ENCODE results near the gene RIT2.

RIT2 gene

GRCh38 chr18:42891705-42892104, 223.8 kb downstream of the RIT2 start:
- H3K4me3 ChIP-seq (ENCODE audit: low read length) = no peak overlapping the region
- H3K9me3 ChIP-seq (ENCODE audit: insufficient read depth, low read length) = no peaks in the 10 kb centered on the region
- no peaks in the 10 kb centered on the region for H3K27me3 ChIP-seq (ENCODE audit: low read depth, low read length)
- no peaks in the 10 kb centered on the region for H3K36me3 ChIP-seq (replicated peaks; ENCODE audit: low read depth, low read length)
- no peak overlapping the region for H3K9ac ChIP-seq (ENCODE audit: low read length)
- no peak for TF ChIP-seq CTCF (IDR thresholded peaks at IDR 0.05; ENCODE audit: low read depth, low read length)
- no peak for TF ChIP-seq EZH2phosphoT487 (IDR thresholded peaks at IDR 0.05; ENCODE audit: low read depth)
- H3K4me2 ChIP-seq (ENCODE audit: low read length) = no peak overlapping the region
- no peaks in the 10 kb centered on the region for H3K79me2 ChIP-seq (ENCODE audit: low read length)
- no peaks in the 10 kb centered on the region for H4K20me1 ChIP-seq (ENCODE audit: insufficient read depth, low read length)
- H3K27ac ChIP-seq (ENCODE audit: low read length) = no peak overlapping the region
- H3K4me1 ChIP-seq (ENCODE audit: low read length) = peaks cover 6% of the 10 kb centered on the region
- H2AFZ ChIP-seq (ENCODE audit: low read depth, low read length) = no peak overlapping the region

- H3K4me1 ChIP-seq (ENCODE audit: low read length) = peaks cover 17% of the 10 kb centered on the region
- H3K4me2 ChIP-seq (ENCODE audit: low read length) = no peak overlapping the region
- no peaks in the 10 kb centered on the region for H3K36me3 ChIP-seq (replicated peaks; ENCODE audit: low read depth, low read length)
- H3K9me3 ChIP-seq (ENCODE audit: insufficient read depth, low read length) = 0 out of 2 replicates have a peak, but pooled peaks cover 6% of the 10 kb centered on the region
- no peak overlapping the region for H3K27ac ChIP-seq (ENCODE audit: low read length)
- 0 out of 2 replicates have a peak overlapping the region, but pooled peaks have one; percentile 15 for H2AFZ ChIP-seq (ENCODE audit: low read depth, low read length)
- no peaks in the 10 kb centered on the region for H3K79me2 ChIP-seq (ENCODE audit: low read length)
- H3K27me3 ChIP-seq (ENCODE audit: low read depth, low read length) = no peaks in the 10 kb centered on the region
- no peak overlapping the region for H3K9ac ChIP-seq (ENCODE audit: low read length)
- TF ChIP-seq EZH2phosphoT487 (IDR thresholded peaks at IDR 0.05; ENCODE audit: low read depth) (no peak), CTCF (IDR thresholded peaks at IDR 0.05; ENCODE audit: low read depth, low read length) (no peak)
- no peak overlapping the region for H3K4me3 ChIP-seq (ENCODE audit: low read length)
- no peaks in the 10 kb centered on the region for H4K20me1 ChIP-seq (ENCODE audit: insufficient read depth, low read length)
These were observed 232.3 kb downstream of the RIT2 start for GRCh38 chr18:42883169-42883568.

GRCh38 chr18:42882122-42882521, 233.4 kb downstream of the RIT2 start:
- H3K4me3 ChIP-seq (ENCODE audit: low read length) = no peak overlapping the region
- H3K79me2 ChIP-seq (ENCODE audit: low read length) = no peaks in the 10 kb centered on the region
- no peak overlapping the region for H3K27ac ChIP-seq (ENCODE audit: low read length)
- TF ChIP-seq CTCF (IDR thresholded peaks at IDR 0.05; ENCODE audit: low read depth, low read length) = no peak
- TF ChIP-seq EZH2phosphoT487 (IDR thresholded peaks at IDR 0.05; ENCODE audit: low read depth) = no peak
- 0 out of 2 replicates have a peak, but pooled peaks cover 6% of the 10 kb centered on the region for H3K9me3 ChIP-seq (ENCODE audit: insufficient read depth, low read length)
- no peak overlapping the region for H2AFZ ChIP-seq (ENCODE audit: low read depth, low read length)
- no peak overlapping the region for H3K9ac ChIP-seq (ENCODE audit: low read length)
- H3K27me3 ChIP-seq (ENCODE audit: low read depth, low read length) = no peaks in the 10 kb centered on the region
- H4K20me1 ChIP-seq (ENCODE audit: insufficient read depth, low read length) = no peaks in the 10 kb centered on the region
- H3K36me3 ChIP-seq (replicated peaks; ENCODE audit: low read depth, low read length) = no peaks in the 10 kb centered on the region
- H3K4me2 ChIP-seq (ENCODE audit: low read length) = no peak overlapping the region
- peaks cover 17% of the 10 kb centered on the region for H3K4me1 ChIP-seq (ENCODE audit: low read length)

GRCh38 chr18:42872838-42873237, 242.6 kb downstream of the RIT2 start:
- Histone ChIP-seq H3K4me2 (ENCODE audit: low read length) (no peak overlapping the region), H3K27me3 (ENCODE audit: low read depth, low read length) (no peaks in the 10 kb centered on the region), H3K9me3 (ENCODE audit: insufficient read depth, low read length) (no peaks in the 10 kb centered on the region), H3K9ac (ENCODE audit: low read length) (no peak overlapping the region), H3K79me2 (ENCODE audit: low read length) (no peaks in the 10 kb centered on the region), H2AFZ (ENCODE audit: low read depth, low read length) (no peak overlapping the region), H3K4me1 (ENCODE audit: low read length) (0 out of 2 replicates have a peak, but pooled peaks cover 6% of the 10 kb centered on the region), H3K36me3 (replicated peaks; ENCODE audit: low read depth, low read length) (no peaks in the 10 kb centered on the region), H3K27ac (ENCODE audit: low read length) (no peak overlapping the region), H3K4me3 (ENCODE audit: low read length) (no peak overlapping the region), H4K20me1 (ENCODE audit: insufficient read depth, low read length) (no peaks in the 10 kb centered on the region)
- TF ChIP-seq EZH2phosphoT487 (IDR thresholded peaks at IDR 0.05; ENCODE audit: low read depth) (no peak), CTCF (IDR thresholded peaks at IDR 0.05; ENCODE audit: low read depth, low read length) (no peak)

Measured in OCI-LY3 (cell line).